ENCODE data around the gene ERBB4.

Gene ERBB4

DNA sequence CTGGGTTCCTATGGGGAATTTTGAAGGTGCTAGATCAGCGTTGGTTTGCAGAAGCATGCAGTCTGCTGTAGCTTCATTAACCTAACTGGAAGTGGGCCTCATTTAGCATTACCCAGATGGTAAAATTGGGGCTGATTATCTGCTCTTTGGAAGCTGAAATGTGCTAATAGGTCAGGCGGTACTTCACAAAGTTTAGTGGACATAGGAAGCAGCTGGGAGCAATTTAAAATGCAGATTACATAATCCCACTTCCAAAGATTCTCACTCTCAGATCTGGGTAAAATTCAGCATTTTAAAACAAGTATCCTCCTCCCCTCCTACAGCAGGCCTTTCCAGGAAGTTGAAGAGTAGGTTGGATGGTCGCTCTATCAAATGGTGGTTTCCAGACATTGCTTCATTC is 1075.2 kb downstream of the ERBB4 start:
- TF ChIP-seq, protein P1, sequence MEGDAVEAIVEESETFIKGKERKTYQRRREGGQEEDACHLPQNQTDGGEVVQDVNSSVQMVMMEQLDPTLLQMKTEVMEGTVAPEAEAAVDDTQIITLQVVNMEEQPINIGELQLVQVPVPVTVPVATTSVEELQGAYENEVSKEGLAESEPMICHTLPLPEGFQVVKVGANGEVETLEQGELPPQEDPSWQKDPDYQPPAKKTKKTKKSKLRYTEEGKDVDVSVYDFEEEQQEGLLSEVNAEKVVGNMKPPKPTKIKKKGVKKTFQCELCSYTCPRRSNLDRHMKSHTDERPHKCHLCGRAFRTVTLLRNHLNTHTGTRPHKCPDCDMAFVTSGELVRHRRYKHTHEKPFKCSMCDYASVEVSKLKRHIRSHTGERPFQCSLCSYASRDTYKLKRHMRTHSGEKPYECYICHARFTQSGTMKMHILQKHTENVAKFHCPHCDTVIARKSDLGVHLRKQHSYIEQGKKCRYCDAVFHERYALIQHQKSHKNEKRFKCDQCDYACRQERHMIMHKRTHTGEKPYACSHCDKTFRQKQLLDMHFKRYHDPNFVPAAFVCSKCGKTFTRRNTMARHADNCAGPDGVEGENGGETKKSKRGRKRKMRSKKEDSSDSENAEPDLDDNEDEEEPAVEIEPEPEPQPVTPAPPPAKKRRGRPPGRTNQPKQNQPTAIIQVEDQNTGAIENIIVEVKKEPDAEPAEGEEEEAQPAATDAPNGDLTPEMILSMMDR (IDR thresholded peaks at IDR 0.05): no peak

DNA sequence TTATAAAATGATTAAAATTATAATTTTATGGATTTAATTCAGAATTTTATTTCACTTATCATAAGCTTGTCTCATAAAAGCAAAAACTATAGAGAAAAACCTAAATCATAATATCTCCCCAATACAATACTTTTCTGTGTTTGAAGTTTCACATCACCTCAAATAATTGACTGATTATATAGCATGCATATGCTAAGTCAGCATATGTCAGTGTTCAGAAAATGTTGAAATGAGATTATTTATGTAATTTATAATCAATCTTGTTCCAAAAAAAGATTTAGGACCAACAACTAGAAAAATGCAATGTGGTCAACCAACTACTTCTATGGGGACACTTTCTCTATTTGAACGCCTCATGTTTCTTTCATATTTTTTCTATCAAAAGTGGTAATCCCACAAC is 1079.6 kb downstream of the ERBB4 start:
- TF ChIP-seq, protein P1 (IDR thresholded peaks at IDR 0.05): no peak

DNA sequence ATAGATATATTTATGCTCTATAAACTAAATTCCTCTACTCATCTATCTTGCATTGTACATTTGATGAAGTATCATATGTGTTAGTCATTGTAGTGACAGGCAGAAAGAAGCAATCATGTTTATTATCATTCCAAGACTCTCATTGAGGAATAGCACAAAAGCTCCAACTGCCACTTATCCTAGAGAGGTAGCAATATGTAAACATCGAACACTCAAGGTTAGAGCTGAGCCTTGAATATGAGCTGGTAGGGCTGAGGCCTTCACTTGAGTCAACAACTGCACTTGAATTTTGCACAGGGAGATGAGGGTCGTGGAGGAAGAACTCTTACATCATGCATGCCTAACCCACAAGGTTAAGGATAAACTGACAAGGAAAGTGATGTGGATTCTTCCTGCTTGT is 1081.3 kb downstream of the ERBB4 start:
- TF ChIP-seq, protein P1 (IDR thresholded peaks at IDR 0.05): no peak

DNA sequence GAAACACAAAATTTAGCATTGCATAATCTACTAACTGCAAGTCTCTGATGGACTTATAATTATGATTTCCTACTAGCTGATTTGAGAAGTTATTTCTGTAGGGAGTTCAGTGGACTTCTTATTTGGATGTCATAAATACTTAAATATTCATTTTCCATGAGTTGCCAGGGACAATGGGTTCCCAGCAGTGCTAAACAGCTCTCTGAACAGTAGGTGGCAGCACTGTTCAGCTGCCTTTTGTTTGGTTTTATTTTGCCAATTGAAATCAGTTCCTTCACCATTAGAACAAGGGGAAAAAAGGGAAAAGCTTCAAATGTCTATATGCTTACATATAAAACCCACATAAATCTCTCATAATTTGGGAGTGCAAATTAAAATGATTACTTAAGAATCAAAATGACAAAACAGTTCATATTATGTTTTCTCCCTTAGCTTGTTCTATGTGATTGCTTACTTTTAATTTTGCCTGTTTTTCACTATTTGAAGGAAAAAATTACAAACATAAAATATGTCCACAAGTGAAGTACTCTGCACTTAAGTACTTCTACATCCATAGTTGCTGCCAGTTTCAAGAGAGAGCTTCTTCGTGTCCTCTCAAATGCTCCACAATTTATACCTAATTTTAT is 1083.3 kb downstream of the ERBB4 start:
- TF ChIP-seq, protein P1 (IDR thresholded peaks at IDR 0.05): peak; percentile 93

DNA sequence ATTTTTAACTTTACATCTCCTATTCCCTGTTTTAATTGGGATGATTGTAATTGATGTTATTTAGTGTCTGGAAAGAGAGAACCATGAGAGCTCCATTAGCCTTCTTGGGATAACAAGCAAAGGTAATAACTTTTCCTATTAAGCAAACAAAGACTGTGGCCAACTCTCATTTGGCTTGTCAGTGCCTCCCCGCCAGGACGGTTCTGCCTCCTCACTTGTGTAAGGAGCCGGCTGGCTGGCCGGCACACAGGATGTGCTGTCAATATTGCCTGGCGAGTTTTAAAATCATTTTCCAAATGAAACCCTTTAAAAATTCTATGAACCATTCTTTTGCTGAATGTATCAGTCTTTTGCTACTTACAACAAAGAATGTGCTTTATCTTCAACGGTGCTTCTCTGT is 1083.9 kb downstream of the ERBB4 start:
- TF ChIP-seq, protein P1 (IDR thresholded peaks at IDR 0.05): no peak

DNA sequence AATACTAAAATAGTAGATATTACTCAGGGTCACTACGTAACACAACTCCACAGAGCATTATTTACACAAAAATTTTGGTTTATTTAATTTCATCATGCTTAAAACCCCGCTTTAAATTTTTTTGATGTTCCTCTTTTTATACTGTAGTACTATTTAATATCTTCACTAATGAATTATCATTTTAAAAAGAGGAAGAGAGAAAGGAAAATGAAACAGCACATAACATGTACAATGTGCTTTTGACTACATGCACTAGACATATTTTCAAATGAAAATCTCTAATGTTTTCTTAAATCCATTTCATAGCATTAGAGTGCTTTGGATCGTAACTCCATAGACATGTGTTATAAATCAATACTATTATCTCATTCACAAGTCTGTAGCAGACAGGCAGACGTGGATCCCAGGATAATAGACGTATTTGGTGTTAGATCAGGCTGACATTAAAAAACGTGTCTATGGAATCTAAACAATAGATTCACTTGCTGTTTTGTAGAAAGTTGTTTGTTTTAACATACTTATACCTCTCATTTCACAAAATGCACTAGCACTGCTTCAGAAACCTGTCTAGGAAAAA is 1085.2 kb downstream of the ERBB4 start:
- TF ChIP-seq, protein P1 (IDR thresholded peaks at IDR 0.05): no peak

DNA sequence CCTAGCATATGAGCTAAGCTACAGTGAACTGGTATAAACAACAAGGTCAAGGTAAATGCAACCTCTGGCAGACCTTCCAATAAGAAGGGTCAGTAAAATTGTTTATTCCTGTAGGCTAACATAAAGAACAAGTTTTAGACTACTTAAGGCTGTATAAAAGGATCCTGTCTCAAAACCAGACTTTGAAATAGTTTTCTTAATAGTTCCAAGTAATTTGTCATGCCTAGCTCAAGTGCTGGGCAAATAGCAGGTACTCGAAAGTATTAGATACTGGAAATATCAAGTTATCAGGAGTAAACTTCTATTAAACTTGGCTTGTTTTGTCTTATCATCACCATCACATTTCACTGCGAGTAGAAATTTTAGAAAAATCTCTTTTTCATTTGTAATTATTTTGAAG is 1087.0 kb downstream of the ERBB4 start:
- TF ChIP-seq, protein P1 (IDR thresholded peaks at IDR 0.05): no peak

DNA sequence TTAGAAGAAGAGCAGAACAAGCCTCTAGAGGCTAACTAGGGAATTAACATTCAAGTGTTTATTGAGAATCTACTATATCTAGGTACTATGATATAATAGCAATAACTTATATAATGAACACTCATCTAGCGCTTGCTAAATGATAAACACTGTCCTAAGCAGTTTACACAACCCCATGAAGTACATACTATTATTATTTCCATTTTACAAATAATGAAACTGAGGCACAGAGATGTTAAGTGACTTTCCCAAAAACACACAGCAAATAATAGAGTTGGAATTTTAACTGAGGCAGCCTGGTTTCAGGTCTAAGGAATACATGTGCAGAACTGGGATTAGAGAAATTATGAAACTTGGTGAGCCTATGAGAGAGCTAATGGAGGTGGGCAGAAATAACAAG is 1088.8 kb downstream of the ERBB4 start:
- TF ChIP-seq, protein P1 (IDR thresholded peaks at IDR 0.05): no peak
